HG03039 (cell line): Measurements from ENCODE around the gene SLC49A4.
A peak's percentile ranks its signal among the peaks of the same experiment; 100 is the strongest.
"Not testable (repeated sequence)": the region's sequence is repeated elsewhere in the genome, so short reads cannot be mapped to it uniquely, and the experiment has no call there.

Experiments
- ATAC-seq: cut with Tn5 transposase; IDR thresholded peaks from one replicate; pipeline ENCODE4 v1.9.1; 2021; ENCODE audit warnings: mild to moderate bottlenecking, moderate library complexity; ENCODE audit not compliant: unreplicated experiment

SLC49A4 gene

DNA sequence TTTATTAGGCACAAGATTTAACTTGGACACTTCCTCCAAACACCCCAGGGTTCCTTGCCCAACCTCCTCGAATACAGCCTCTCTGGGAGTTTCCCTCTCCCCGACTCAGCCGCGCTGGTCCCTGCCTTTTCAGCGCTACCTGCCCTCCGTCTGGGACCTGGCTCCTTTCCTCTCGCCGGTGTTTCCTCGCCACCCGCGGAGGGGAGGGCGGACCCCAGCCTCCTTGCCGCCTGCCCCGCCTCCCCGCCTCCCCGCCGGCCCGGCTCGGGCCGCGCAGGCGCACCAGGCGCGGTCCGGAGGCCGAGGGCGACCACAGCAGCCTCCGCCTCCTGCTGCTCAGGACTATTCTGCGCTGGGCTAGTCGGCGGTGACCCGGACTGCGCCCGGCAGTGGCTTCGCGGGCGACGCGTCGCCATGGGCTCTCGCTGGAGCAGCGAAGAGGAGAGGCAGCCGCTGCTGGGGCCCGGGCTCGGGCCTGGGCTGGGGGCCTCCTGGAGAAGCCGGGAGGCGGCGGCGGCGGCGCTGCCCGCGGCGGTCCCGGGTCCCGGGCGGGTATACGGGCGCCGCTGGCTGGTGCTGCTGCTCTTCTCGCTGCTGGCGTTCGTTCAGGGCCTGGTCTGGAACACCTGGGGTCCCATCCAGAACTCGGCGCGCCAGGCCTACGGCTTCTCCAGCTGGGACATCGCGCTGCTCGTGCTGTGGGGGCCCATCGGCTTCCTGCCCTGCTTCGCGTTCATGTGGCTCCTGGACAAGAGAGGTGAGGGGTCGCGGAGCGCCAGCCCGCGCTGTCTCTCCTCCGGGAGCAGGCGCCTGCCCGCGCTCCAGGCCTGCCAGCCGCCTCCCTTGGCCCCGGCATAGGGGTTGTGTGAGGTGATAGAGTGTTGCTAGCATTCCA, at the start of gene SLC49A4:
Gene SLC49A4, plus strand, starts transcription at position 291 of the 895 bp plus-strand sequence. Its CDS starts 124 bp downstream, at position 415.
- peak; percentile 71 for ATAC-seq

DNA sequence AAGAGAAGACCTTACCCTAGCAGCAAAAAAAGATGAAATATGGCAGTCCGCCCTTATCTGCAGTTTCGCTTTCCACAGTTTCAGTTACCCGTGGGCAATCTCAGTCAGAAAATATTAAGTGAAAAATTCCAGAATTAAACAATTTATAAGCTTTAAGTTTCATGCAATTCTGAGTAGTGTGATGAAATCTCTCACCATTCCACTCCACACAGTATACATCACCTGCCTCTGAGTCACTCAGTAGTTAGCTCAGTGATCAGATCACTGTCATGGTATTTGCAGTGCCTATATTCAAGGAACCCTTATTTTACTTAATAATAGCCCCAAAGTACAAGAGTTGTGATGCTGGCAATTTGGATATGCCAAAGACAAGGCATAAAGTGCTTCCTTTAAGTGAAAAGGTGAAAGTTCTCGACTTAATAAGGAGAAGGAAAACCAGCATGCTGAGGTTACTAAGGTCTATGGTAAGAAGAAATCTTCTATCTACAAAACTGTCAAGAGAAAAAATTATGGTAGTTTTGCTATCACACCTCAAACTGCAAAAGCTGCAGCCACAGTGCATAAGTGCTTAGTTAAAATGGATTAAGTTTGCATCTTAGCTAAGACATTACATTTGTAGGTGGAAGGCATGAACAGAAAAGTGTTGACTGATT, 49.4 kb upstream of the SLC49A4 start:
- no peak for ATAC-seq

GRCh38 chr3:122747295-122747694, 47.6 kb upstream of the SLC49A4 start:
- ATAC-seq, result not testable (repeated sequence)

GRCh38 chr3:122748347-122748746, 46.5 kb upstream of the SLC49A4 start:
- no peak for ATAC-seq

DNA sequence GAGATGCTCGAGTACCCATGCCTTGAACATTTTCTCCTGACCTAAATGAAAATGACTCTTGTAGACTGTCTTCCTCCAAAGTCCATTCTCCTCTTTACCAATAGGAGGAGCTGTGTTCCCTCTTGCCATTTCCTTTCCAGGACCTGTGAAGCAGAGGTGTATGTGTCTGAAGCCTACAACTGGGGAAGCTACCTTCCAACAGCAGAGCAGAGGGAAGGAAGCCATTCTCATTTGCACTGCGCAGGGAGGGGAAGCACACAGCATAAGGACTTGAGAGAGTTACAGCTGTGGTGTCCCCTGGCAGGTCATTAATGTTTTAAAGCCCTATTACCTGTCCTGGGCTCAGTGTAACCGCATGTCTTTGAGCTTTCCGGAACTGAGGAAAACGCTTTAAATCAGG, 39.9 kb upstream of the SLC49A4 start:
- ATAC-seq, result no peak

GRCh38 chr3:122755491-122755890, 39.4 kb upstream of the SLC49A4 start:
- no peak for ATAC-seq

- no peak for ATAC-seq
Measured at GRCh38 chr3:122758877-122759560, 35.9 kb upstream of the SLC49A4 start.

DNA sequence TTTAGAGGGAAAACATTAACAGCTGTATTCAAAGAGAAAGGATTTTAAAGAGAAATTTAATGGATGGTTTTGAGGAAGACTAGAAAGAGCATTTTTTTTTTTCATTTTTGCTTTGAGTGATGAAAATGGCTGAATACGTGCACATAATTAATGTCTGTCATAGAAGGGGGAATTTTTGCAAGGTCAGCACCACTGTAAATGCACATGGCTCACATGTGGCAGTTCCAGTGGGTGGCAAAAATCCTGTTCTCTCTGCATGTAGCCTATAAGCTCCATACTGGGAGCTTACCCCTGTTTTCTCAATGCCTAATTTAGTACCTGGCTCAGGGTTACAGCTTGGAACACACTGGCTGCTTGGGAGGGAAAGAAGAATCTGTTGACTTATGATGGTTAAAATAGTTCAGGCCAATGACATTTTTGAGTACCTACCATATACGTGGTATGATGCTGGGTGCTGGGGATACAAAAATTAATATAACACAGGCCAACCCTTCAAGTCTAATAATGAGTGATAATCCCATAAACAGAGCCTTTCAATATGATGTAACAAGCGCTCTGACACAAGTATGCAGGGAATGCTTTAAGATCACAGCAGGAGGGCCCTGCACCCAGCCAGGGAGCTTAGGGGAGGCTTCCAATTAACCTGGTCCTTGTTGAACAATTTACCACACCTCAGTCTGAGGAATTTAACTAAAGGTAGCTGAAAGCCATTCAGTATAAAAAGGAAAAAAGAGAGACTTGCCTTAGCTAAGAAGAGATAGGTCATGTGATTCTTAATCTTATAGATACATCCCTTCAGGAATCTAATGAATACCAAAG, 34.2 kb upstream of the SLC49A4 start:
- no peak for ATAC-seq

DNA sequence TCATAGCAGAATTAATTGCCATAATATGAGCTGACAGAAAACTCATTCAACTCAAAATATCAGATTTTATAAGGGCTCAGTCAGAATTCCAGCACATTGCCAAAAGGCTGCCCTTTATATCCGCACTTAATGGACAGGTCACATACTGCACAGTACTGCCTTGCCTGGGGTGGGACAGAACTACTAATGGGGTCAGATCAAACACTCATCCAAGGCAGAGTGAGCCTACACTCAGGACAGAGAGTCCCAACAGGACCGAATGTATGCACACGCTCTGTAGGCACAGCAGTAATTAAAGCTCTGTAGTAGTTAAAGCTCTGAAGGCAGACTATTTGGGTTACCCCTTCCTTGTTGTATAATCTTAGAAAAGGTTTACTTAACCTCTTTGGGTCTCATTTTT, 28.4 kb upstream of the SLC49A4 start:
- ATAC-seq, result no peak

DNA sequence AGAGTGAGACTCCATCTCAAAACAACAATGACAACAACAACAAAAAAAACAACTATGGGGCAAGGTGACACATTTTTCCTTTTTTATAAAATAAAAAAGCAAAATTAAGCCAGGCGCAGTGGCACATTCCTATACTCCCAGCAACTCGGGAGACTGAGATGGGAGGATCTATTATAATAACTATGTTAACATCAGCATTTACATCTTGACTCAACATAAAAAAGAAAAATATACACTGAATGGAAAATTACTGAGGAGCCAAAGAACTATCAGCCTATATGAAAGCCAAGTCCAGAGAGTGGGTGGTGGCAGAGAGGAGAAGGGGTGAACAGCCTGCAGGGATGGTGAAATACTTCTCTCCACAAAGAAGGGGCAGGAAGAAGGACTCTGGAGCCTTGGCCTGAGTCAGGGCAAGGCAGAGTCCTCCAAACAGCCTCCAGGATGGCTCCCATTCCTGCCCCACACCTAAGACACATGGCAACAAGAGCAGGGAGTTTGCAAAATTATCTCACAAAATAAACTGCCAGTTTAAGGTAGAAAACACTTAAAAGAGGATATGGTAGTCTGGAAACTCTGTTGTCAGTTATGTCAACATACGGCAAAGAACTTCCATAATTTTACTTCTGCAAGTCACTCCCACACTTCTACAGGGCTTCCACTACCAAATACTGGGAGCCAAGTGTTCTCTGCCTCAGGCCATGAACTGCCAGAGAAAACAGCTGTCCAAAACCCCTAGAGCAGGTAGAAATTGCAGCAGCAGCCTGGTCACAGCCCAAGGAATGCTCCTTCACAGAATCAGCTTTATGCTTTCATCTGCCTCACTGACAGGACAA, 27.1 kb upstream of the SLC49A4 start:
- no peak for ATAC-seq

GRCh38 chr3:122770521-122771202, 24.2 kb upstream of the SLC49A4 start:
- no peak for ATAC-seq

GRCh38 chr3:122772827-122773226, 22.0 kb upstream of the SLC49A4 start:
- ATAC-seq, result no peak

DNA sequence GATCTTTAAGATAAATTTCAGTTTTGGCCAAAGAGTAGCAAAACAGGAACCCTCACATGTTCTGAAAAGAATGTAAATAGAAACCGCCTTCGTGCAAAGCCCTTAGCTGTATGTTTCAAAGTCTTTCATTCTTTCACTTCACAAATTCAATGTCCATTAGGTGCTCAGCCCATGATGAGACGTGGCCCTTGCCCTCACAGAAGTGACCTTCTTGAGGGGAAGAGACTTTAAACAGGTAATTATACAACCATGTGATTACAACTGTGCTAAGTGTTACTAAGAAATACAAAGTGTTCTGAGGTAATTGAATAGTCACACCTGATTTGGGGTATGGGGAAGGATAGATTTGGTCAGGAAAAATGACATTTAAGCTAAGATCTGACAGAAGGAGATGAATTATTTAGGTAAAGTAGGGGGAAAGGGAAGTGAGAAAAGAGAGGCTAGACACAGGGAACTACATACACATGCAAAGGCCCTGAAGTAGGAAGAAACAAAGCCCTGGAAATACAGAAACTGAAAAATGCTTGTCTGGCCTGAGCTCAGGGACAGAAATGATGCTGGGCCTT, 20.8 kb upstream of the SLC49A4 start:
- ATAC-seq, result no peak

DNA sequence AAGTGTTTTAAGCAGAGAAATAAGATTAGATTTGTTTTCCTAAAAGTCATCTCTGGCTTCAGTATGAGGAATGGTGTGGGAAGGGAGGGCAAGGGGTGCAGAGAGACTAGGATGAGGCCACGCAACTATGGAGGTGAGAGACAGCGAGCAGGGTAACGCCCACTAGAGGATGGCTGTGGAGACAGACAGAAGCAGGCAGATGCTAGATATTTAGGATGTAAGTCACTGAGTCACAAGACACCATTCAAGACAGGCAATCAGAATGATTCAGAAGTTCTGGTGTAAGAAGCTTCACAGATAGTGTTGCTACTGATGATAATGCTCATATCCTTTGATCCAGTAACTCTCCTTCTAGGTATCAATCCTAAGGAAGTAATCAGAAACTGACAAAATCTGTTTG, 20.3 kb upstream of the SLC49A4 start:
- ATAC-seq, result no peak

DNA sequence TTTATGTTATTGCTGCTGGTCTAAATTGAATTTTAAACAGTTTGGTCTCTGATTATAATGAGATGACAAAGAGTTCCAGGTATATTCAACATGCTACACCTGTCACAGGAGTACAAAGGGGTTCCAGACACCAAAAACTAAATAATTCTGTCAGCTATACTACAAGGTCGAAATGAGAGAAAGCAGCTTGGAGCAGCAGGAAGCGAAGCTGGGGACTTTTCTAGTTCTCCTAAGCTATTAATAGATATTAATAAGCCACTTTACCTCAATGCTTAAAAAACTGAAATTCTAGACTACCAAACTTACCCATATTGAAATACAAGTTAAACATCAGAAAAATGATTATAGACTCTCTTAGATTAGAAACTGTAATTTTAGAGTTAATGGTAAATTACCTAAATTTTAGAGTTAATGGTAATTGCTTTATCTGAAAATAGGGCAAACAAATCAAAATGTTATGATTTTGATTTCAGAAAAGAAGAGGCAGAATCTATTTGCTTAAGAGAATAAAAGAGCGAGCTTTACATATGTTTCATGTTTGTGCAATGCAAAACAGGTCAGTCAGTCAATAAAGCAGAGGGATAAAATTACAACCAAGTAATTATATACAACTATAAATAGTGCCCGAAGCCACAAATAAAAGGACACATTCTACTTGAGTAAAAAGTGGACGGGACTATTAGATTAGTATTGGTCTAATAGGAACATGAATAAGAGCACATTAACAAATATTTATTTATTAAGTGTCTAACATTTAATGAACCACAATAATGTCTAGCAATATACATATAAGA, 18.0 kb upstream of the SLC49A4 start:
- ATAC-seq, result no peak

DNA sequence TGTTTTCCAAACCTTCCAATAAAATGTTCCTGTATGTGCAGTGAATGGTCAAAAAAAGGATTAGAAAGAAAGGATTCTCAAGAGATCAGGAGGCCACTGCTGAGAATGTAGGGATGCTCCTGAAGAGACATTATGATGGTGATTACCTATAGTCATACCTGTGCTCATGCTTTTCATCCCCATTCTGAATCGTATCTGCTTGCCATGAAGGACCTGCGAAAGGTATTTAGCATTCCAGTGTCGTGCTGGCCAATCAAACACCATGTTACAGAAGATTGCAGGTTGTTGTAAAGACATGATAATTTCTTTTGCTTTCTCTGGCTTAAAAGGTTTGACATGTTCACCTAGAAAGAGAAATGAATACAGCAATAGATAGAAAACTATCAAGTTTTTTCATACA, 17.3 kb upstream of the SLC49A4 start:
- no peak for ATAC-seq

DNA sequence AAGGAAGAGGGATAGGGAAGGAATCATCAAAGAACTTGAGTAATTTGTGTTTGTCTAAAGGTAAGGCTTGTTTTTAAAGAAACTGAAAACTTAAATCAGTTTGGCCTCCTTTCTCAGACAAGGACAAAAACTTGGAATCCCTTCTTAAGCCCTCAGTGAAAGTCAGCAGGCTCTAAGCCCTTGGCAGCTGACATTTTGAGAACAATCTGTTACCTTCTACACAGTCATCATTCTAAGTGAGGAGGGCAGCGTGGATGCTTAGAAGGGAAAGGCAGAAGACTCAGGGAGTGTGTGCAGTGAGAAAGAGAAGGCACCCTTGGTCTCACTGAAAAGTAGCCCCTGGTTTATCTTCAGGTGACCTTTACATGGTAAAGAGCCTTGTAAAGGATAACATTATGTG, 12.1 kb upstream of the SLC49A4 start:
- ATAC-seq, result no peak

DNA sequence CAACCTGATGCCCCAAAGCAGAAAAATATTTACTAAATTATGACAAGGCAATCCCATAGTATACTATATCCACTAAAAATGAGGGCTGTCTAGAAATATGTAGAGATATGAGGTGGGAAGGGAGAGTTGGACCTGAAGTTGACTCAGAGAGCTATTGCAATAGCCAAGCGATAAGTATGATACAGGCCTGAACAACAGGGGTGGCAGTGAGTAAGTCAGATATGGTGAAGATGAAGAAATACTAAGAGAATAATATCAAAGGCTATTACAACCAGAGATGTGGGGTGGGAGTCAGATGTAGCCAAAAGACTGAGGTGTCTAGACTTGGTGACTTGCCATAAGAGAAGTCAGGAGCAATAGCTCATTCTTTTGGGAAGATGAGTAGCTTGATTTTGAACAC, 10.4 kb upstream of the SLC49A4 start:
- ATAC-seq, result no peak
